SK-N-SH (cell line): Measurements from ENCODE around the gene CELA3A. TPM values are rescaled to one million over a fixed set of nuclear protein-coding genes. Genes with fewer than 3 reads are reported as not detected.

ENCODE experiments used
- CTCF ChIA-PET: fragments of 300-600, 350-600 bp; formaldehyde crosslinking; extraction: SDS; loops from one replicate; lab custom pipeline; 2021; lab: Yijun Ruan, JAX
- POLR2A ChIA-PET: fragments of 350-600 bp; sonication (Branson Sonifier 250); formaldehyde crosslinking; extraction: SDS; loops from one replicate; lab custom pipeline; 2020; ENCODE audit warnings: antibody characterized with exemption, inconsistent platforms; lab: Yijun Ruan, JAX
- DNase-seq: peaks from one replicate; pipeline ENCODE4 v3.0.0; 2012
- H2AFZ ChIP-seq: fragments of 200-600 bp; sonication (generic); 2 replicates; pipeline ENCODE4 v1.8.1; 2016; ENCODE audit warnings: antibody characterized with exemption, mild to moderate bottlenecking, low read depth
- H3F3A ChIP-seq: fragments of 200-600 bp; sonication (generic); replicated peaks from 2 replicates; pipeline ENCODE3; 2016; ENCODE audit warnings: antibody characterized with exemption, mild to moderate bottlenecking; ENCODE audit not compliant: insufficient read depth
- H3K27ac ChIP-seq, 2 experiments: fragments of 200-500 bp in 1 of 2; fragments of 200-600 bp in 1 of 2; sonication (Bioruptor generic) in 1 of 2; sonication (generic), shearing (Covaris generic) in 1 of 2; 2 replicates each; pipeline versions ENCODE4 v1.5.1 to v1.6.1; 2014 to 2016; ENCODE audit warnings: low read depth in 2 of 2, inconsistent platforms in 1 of 2, low read length in 1 of 2, mild to moderate bottlenecking in 1 of 2, mixed read lengths in 1 of 2
- H3K27me3 ChIP-seq: fragments of 200-600 bp; sonication (generic), shearing (Covaris generic); 2 replicates; pipeline ENCODE4 v1.6.1; 2016; ENCODE audit warnings: mixed run types; ENCODE audit not compliant: insufficient read depth
- H3K36me3 ChIP-seq, 2 experiments: fragments of 200-500 bp in 1 of 2; fragments of 200-600 bp in 1 of 2; sonication (Bioruptor generic) in 1 of 2; sonication (generic) in 1 of 2; replicated peaks in 1 of 2; 2 replicates each; pipeline versions ENCODE3 to v1.5.1; 2014 to 2016; ENCODE audit warnings: low read length in 1 of 2, mild to moderate bottlenecking in 1 of 2; ENCODE audit not compliant: insufficient read depth in 2 of 2, control insufficient read depth in 1 of 2
- H3K4me1 ChIP-seq, 2 experiments: fragments of 200-500 bp in 1 of 2; fragments of 200-600 bp in 1 of 2; sonication (Bioruptor generic) in 1 of 2; sonication (generic), shearing (Covaris generic) in 1 of 2; 2 replicates each; pipeline versions ENCODE4 v1.5.1 to v1.6.1; 2014 to 2016; ENCODE audit warnings: low read depth in 1 of 2, low read length in 1 of 2, mixed run types in 1 of 2; ENCODE audit not compliant: insufficient read depth in 2 of 2, control insufficient read depth in 1 of 2
- H3K4me2 ChIP-seq: fragments of 200-600 bp; sonication (generic), shearing (Covaris generic); 2 replicates; pipeline ENCODE4 v1.6.1; 2017; ENCODE audit warnings: mixed run types
- H3K4me3 ChIP-seq, 2 experiments: fragments of 200-500 bp in 1 of 2; fragments of 200-600 bp in 1 of 2; sonication (Bioruptor generic) in 1 of 2; sonication (generic), shearing (Covaris generic) in 1 of 2; 2 replicates each; pipeline versions ENCODE4 v1.5.1 to v1.8.1; 2014 to 2016; ENCODE audit warnings: low read depth in 2 of 2, inconsistent platforms in 1 of 2, low read length in 1 of 2, mild to moderate bottlenecking in 1 of 2, mixed read lengths in 1 of 2, moderate library complexity in 1 of 2
- H3K79me2 ChIP-seq: fragments of 200-600 bp; sonication (generic); 2 replicates; pipeline ENCODE4 v1.8.1; 2017; ENCODE audit warnings: mild to moderate bottlenecking; ENCODE audit not compliant: insufficient read depth
- H3K9ac ChIP-seq: fragments of 200-600 bp; sonication (generic); 2 replicates; pipeline ENCODE4 v1.6.1; 2017; ENCODE audit warnings: mixed run types
- H3K9me2 ChIP-seq: fragments of 200-600 bp; sonication (generic); 2 replicates; pipeline ENCODE4 v1.6.1; 2017; ENCODE audit warnings: mixed run types
- H3K9me3 ChIP-seq: fragments of 200-600 bp; sonication (generic); 2 replicates; pipeline ENCODE4 v1.6.1; 2017; ENCODE audit warnings: mixed run types, mild to moderate bottlenecking, moderate library complexity
- H4K20me1 ChIP-seq: fragments of 200-600 bp; sonication (generic); 2 replicates; pipeline ENCODE4 v1.6.1; 2017; ENCODE audit warnings: mild to moderate bottlenecking, mixed run types; ENCODE audit not compliant: insufficient read depth
- EP300 ChIP-seq, 2 experiments: IDR thresholded peaks; 2 replicates each; pipeline versions ENCODE4 v1.4.0 to v1.6.1; 2012; ENCODE audit warnings: borderline replicate concordance in 1 of 2, low read depth in 1 of 2, low read length in 1 of 2
- FOXM1 ChIP-seq: IDR thresholded peaks from 2 replicates; pipeline ENCODE4 v1.4.0; 2012; ENCODE audit warnings: low read depth, mild to moderate bottlenecking
- GABPA ChIP-seq: IDR thresholded peaks from 2 replicates; pipeline ENCODE4 v1.4.0; 2012; ENCODE audit warnings: low read depth, mild to moderate bottlenecking
- MEF2A ChIP-seq: IDR thresholded peaks from 2 replicates; pipeline ENCODE4 v1.4.0; 2012; ENCODE audit warnings: low read depth, borderline replicate concordance
- NFIC ChIP-seq: IDR thresholded peaks from 2 replicates; pipeline ENCODE4 v1.4.0; 2012; ENCODE audit warnings: borderline replicate concordance
- POLR2AphosphoS5 ChIP-seq: IDR thresholded peaks from 2 replicates; pipeline ENCODE4 v1.6.1; 2012; ENCODE audit warnings: low read depth, low read length
- TAF1 ChIP-seq: IDR thresholded peaks from 2 replicates; pipeline ENCODE4 v1.6.1; 2012; ENCODE audit warnings: low read depth, mild to moderate bottlenecking, low read length, moderate library complexity, borderline replicate concordance
- TCF12 ChIP-seq: IDR thresholded peaks from 2 replicates; pipeline ENCODE4 v1.4.0; 2012
- YY1 ChIP-seq: IDR thresholded peaks from 2 replicates; pipeline ENCODE4 v1.4.0; 2012; ENCODE audit warnings: low read depth, mild to moderate bottlenecking
- WGBS: methylation state at CpG from one replicate; pipeline ENCODE4 v1.1.6; 2017; ENCODE audit warnings: low lambda C conversion rate; 5-methylcytosine and 5-hydroxymethylcytosine counted together
- polyA plus RNA-seq, 3 experiments: library from polyadenylated mRNA; depleted of rRNA; stranded (reverse); fragments of >200 nt; gene quantifications; 2 replicates each; pipeline ENCODE4 v1.2.3, GENCODE V29; 2012
- TF ChIP-seq, protein P1 (sequence below): IDR thresholded peaks from 2 replicates; pipeline ENCODE4; 2012
- TF ChIP-seq, protein P2 (sequence below): IDR thresholded peaks from 2 replicates; pipeline ENCODE4 v1.4.0; 2012; ENCODE audit warnings: low read depth, borderline replicate concordance

CELA3A gene
- polyA plus RNA-seq, 1 of the 3 experiments (the other 2 are of a cell fraction): not detected

DNA sequence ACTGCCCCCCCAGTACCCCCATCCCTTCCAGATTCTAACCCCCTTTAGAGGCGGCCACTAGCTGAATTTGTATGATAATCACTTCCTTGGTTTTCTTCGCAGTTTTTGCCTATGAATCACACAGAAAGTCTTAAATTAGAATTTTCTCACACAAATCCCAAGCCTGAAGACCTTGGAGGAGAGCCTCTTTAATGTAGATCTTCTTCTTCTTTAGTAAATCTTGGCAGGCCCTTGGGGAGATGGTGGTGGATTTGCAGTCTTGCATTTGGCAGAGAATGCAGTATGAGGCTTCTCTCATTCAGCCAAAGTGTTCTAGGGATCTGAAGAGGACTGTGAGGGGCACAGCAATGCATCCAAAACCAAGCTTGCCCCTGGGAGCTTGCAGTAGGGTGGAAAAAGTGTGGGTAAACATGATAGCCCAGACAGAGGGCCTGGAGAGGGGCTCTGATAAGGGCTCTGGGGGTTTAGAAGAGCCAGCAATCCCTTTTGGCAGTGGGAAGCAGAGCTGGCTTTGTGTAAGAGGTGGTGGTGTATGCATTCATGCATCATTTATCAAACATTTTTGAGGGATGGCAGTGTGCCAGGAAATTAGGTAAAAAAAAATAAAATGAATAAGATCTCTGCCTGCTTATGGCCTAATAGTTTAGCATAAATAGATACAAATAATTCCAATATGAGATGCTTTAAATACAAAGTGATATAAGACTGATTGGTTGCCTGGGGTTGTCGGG is 43.4 kb downstream of the CELA3A start:
- CTCF ChIA-PET: no interaction called here
- Histone ChIP-seq H3K79me2 (no peaks in the 10 kb centered on the region), H2AFZ (no peak overlapping the region), H3K4me1 (peaks cover 0 to 10% of the 10 kb centered on the region in 2 experiments; a peak in 2 of 4 replicates), H3K4me2 (peak overlapping the region; percentile 67), H3K27me3 (no peaks in the 10 kb centered on the region), H4K20me1 (no peaks in the 10 kb centered on the region), H3K9ac (peak overlapping the region; percentile 54; the same call in 1 of the 2 replicates), H3K36me3 (no peaks in the 10 kb centered on the region), H3K4me3 (no peak overlapping the region), H3K27ac (peak overlapping the region in 1 of 2 experiments; percentile 89; a peak in 2 of 4 replicates), H3K9me3 (no peaks in the 10 kb centered on the region), H3K9me2 (no peaks in the 10 kb centered on the region), H3F3A (peaks cover 17% of the 10 kb centered on the region)
- POLR2A ChIA-PET: no interaction called here
- DNase-seq: no peak
- 61% methylated on average over 3 of the region's 3 CpGs for WGBS
- peak; percentile 80 for TF ChIP-seq NFIC
- TF ChIP-seq TCF12: no peak
- TF ChIP-seq, protein P1, sequence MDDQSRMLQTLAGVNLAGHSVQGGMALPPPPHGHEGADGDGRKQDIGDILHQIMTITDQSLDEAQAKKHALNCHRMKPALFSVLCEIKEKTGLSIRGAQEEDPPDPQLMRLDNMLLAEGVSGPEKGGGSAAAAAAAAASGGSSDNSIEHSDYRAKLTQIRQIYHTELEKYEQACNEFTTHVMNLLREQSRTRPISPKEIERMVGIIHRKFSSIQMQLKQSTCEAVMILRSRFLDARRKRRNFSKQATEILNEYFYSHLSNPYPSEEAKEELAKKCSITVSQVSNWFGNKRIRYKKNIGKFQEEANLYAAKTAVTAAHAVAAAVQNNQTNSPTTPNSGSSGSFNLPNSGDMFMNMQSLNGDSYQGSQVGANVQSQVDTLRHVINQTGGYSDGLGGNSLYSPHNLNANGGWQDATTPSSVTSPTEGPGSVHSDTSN: peak; percentile 52
- no peak for TF ChIP-seq FOXM1

DNA sequence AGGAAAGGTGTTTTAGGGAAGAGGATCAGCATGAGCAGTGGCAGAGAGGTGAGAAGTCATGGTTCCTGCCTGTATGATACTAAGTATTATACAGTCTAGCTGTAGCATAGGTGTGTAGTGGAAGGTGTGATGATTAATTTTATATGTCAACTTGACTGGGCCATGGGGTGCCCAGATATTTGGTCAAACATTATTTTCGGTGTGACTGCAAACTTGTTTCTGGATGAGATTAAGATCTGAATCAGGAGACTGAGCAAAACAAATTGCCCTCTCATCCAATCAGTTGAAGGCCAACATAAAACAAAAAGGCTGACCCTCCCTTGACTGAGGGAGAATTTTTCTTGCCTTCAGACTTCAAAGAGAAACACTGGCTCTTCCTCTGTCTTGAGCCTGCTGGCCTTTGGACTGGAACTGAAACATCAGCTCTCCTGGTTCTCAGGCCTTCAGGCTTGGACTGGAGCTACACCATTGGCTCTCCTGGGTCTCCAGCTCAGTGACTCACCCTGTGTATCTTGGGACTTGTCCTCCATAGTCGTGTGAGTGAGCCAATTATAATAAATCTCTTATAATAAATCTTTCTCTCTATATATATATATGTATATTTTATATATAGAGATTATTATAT is 44.3 kb downstream of the CELA3A start:
- Histone ChIP-seq H2AFZ (no peak overlapping the region), H3K9me3 (no peaks in the 10 kb centered on the region), H3F3A (peaks cover 17% of the 10 kb centered on the region), H3K4me2 (no peak overlapping the region), H3K27me3 (no peaks in the 10 kb centered on the region), H3K9me2 (no peaks in the 10 kb centered on the region), H3K79me2 (no peaks in the 10 kb centered on the region), H3K27ac (peak overlapping the region in 1 of 2 experiments; percentile 89; a peak in 2 of 4 replicates), H3K4me1 (peaks cover 0 to 10% of the 10 kb centered on the region in 2 experiments; a peak in 1 of 4 replicates), H3K36me3 (no peaks in the 10 kb centered on the region), H3K4me3 (no peak overlapping the region), H4K20me1 (no peaks in the 10 kb centered on the region), H3K9ac (no peak overlapping the region)
- TF ChIP-seq EP300 (IDR thresholded peaks at IDR 0.05; ENCODE audit: borderline replicate concordance in 1 of 2, low read depth in 1 of 2, low read length in 1 of 2): no peak
- no peak for TF ChIP-seq FOXM1
- TF ChIP-seq, protein P2, sequence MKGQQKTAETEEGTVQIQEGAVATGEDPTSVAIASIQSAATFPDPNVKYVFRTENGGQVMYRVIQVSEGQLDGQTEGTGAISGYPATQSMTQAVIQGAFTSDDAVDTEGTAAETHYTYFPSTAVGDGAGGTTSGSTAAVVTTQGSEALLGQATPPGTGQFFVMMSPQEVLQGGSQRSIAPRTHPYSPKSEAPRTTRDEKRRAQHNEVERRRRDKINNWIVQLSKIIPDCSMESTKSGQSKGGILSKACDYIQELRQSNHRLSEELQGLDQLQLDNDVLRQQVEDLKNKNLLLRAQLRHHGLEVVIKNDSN: no peak
- TF ChIP-seq TAF1: no peak
- TF ChIP-seq GABPA: no peak
- no peak for TF ChIP-seq MEF2A
- no peak for TF ChIP-seq YY1
- no peak for TF ChIP-seq POLR2AphosphoS5
- ChIA-PET POLR2A (no interaction called here), CTCF (no interaction called here)
- 74% methylated on average over 2 of the region's 2 CpGs for WGBS
- no peak for DNase-seq
